WTC11 (cell line): ENCODE results near the gene SLC25A21. TPM values are rescaled to one million over a fixed set of nuclear protein-coding genes. Genes with fewer than 3 reads are reported as not detected.
"Not testable (repeated sequence)": the region's sequence is repeated elsewhere in the genome, so short reads cannot be mapped to it uniquely, and the experiment has no call there.

Source experiments
- ATAC-seq: fragments of 200-7000 bp; cut with Tn5 transposase; 2 replicates; pipeline ENCODE4 v1.10.0; 2021; ENCODE audit warnings: mild to moderate bottlenecking, moderate library complexity
- CTCF ChIA-PET: fragments of 300-600 bp; sonication (Branson Sonifier 250); formaldehyde crosslinking; loops from one replicate; lab custom pipeline; 2021; ENCODE audit warnings: antibody characterized with exemption; lab: Charles Lee
- POLR2A ChIA-PET: fragments of 350-600 bp; sonication (Branson Sonifier 250); formaldehyde crosslinking; loops from one replicate; lab custom pipeline; 2021; ENCODE audit warnings: antibody characterized with exemption; lab: Charles Lee
- DNase-seq: peaks from one replicate; pipeline ENCODE4 v3.0.0; 2021; ENCODE audit warnings: low spot score
- H3K27ac Mint-ChIP-seq: 2 replicates; pipeline ENCODE4 v1.8.0; 2021; ENCODE audit warnings: mixed read lengths
- H3K27me3 Mint-ChIP-seq: 2 replicates; pipeline ENCODE4 v1.8.0; 2021; ENCODE audit warnings: low read depth, mild to moderate bottlenecking, moderate library complexity, mixed read lengths
- H3K36me3 Mint-ChIP-seq: 2 replicates; pipeline ENCODE4 v1.8.0; 2021; ENCODE audit warnings: mixed read lengths
- H3K4me1 Mint-ChIP-seq: 2 replicates; pipeline ENCODE4 v1.8.0; 2022; ENCODE audit warnings: mixed read lengths
- H3K4me3 Mint-ChIP-seq: 2 replicates; pipeline ENCODE4 v1.8.0; 2021; ENCODE audit warnings: mild to moderate bottlenecking, moderate library complexity, mixed read lengths
- H3K9me3 Mint-ChIP-seq: 2 replicates; pipeline ENCODE4 v1.8.0; 2021; ENCODE audit warnings: mixed read lengths
- CBFB ChIP-seq: sonication (generic); formaldehyde crosslinking; IDR thresholded peaks from 2 replicates; pipeline ENCODE4 v1.8.1; 2022; ENCODE audit warnings: mild to moderate bottlenecking, low read depth, missing genetic modification reagents
- ESRRA ChIP-seq: sonication (generic); formaldehyde crosslinking; IDR thresholded peaks from 2 replicates; pipeline ENCODE4 v1.8.1; 2022; ENCODE audit warnings: mild to moderate bottlenecking, missing genetic modification reagents, borderline replicate concordance
- ETV6 ChIP-seq: sonication (generic); formaldehyde crosslinking; IDR thresholded peaks from 2 replicates; pipeline ENCODE4 v1.8.1; 2022; ENCODE audit warnings: mild to moderate bottlenecking, missing genetic modification reagents
- GABPB1 ChIP-seq: sonication (generic); formaldehyde crosslinking; IDR thresholded peaks from 2 replicates; pipeline ENCODE4 v1.8.1; 2023; ENCODE audit warnings: mild to moderate bottlenecking, missing genetic modification reagents
- HMGA2 ChIP-seq: fragments of 250-450 bp; sonication (Bioruptor Pico); IDR thresholded peaks from 2 replicates; pipeline ENCODE4 v1.4.0; 2021; ENCODE audit warnings: mild to moderate bottlenecking, moderate library complexity
- MLX ChIP-seq: sonication (generic); formaldehyde crosslinking; IDR thresholded peaks from 2 replicates; pipeline ENCODE4 v1.8.1; 2023; ENCODE audit warnings: mild to moderate bottlenecking, missing genetic modification reagents, moderate library complexity
- NFATC4 ChIP-seq: fragments of 250-450 bp; sonication (Bioruptor Pico); IDR thresholded peaks from 2 replicates; pipeline ENCODE4 v1.9.0; 2021; ENCODE audit warnings: mild to moderate bottlenecking
- NFYB ChIP-seq: sonication (generic); formaldehyde crosslinking; conservative IDR thresholded peaks from 2 replicates; pipeline ENCODE4 v1.8.0; 2022; ENCODE audit warnings: low read depth, missing genetic modification reagents
- NR1H2 ChIP-seq: sonication (generic); formaldehyde crosslinking; IDR thresholded peaks from 2 replicates; pipeline ENCODE4 v1.9.0; 2021; ENCODE audit warnings: mild to moderate bottlenecking, moderate library complexity, missing genetic modification reagents
- OVOL2 ChIP-seq: fragments of 250-450 bp; sonication (Bioruptor Pico); IDR thresholded peaks from 2 replicates; pipeline ENCODE4 v1.9.0; 2021; ENCODE audit warnings: mild to moderate bottlenecking, borderline replicate concordance
- PRDM15 ChIP-seq: sonication (generic); formaldehyde crosslinking; IDR thresholded peaks from 2 replicates; pipeline ENCODE4 v1.8.0; 2022; ENCODE audit warnings: missing genetic modification reagents
- SMAD3 ChIP-seq: sonication (generic); formaldehyde crosslinking; IDR thresholded peaks from 2 replicates; pipeline ENCODE4 v1.8.0; 2022; ENCODE audit warnings: missing genetic modification reagents, mild to moderate bottlenecking, borderline replicate concordance
- SMAD4 ChIP-seq: sonication (generic); formaldehyde crosslinking; IDR thresholded peaks from 2 replicates; pipeline ENCODE4 v1.8.0; 2022; ENCODE audit warnings: mild to moderate bottlenecking, missing genetic modification reagents
- TEAD4 ChIP-seq: sonication (generic); formaldehyde crosslinking; IDR thresholded peaks from 2 replicates; pipeline ENCODE4 v1.8.0; 2022; ENCODE audit warnings: mild to moderate bottlenecking, missing genetic modification reagents
- TP53 ChIP-seq: sonication (generic); formaldehyde crosslinking; IDR thresholded peaks from 2 replicates; pipeline ENCODE4 v1.8.1; 2023; ENCODE audit warnings: mild to moderate bottlenecking, missing genetic modification reagents
- USF1 ChIP-seq: sonication (generic); formaldehyde crosslinking; IDR thresholded peaks from 2 replicates; pipeline ENCODE4 v1.8.0; 2022; ENCODE audit warnings: mild to moderate bottlenecking, missing genetic modification reagents
- ZNF281 ChIP-seq: sonication (generic); formaldehyde crosslinking; IDR thresholded peaks from 2 replicates; pipeline ENCODE4 v1.8.0; 2023; ENCODE audit warnings: mild to moderate bottlenecking, missing genetic modification reagents
- ZNF317 ChIP-seq: sonication (generic); formaldehyde crosslinking; IDR thresholded peaks from 2 replicates; pipeline ENCODE4 v1.8.1; 2023; ENCODE audit warnings: low read depth, mild to moderate bottlenecking, moderate library complexity, missing genetic modification reagents, borderline replicate concordance
- ZNF416 ChIP-seq: fragments of 250-450 bp; sonication (Bioruptor Pico); IDR thresholded peaks from 2 replicates; pipeline ENCODE4 v1.9.0; 2021; ENCODE audit warnings: mild to moderate bottlenecking, inconsistent platforms
- ZNF671 ChIP-seq: fragments of 250-450 bp; sonication (Bioruptor Pico); IDR thresholded peaks from 2 replicates; pipeline ENCODE4 v1.8.0; 2021; ENCODE audit warnings: mild to moderate bottlenecking
- total RNA-seq: library from RNA; stranded (reverse); gene quantifications from 3 replicates; pipeline ENCODE4 v1.2.3, GENCODE V29; 2021
- TF ChIP-seq, protein P1 (sequence below): fragments of 250-450 bp; sonication (Bioruptor Pico); IDR thresholded peaks from 2 replicates; pipeline ENCODE4 v1.8.0; 2021; ENCODE audit warnings: mild to moderate bottlenecking
- TF ChIP-seq, protein P2 (sequence below): sonication (generic); formaldehyde crosslinking; IDR thresholded peaks from 2 replicates; pipeline ENCODE4 v1.8.1; 2022; ENCODE audit warnings: mild to moderate bottlenecking, moderate library complexity, missing genetic modification reagents

SLC25A21 gene
- total RNA-seq, 1 experiment from 2014 or later: 8.2 TPM

DNA sequence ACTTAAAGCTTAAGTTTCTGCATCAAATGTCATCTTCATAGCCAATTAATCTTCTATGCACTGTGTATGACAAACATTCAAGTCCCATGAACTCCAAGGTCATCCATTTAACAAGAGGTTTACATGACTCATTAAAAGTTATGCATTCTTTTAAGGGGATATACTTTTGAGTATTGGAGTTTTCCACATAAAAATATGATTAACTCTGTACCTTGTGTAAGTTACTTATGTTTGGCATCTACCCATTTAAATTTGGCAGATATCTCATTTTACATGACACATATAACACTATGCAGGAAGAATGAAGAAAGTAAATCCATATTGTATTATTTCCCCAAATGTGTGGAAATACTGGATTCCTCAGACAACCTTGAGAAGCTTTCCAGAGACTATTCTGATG is 270.5 kb downstream of the SLC25A21 start (continued):
- no peak for TF ChIP-seq USF1
- no peak for TF ChIP-seq ZNF317 (CRISPR knock-in tag)
- no peak for TF ChIP-seq NFATC4
- no peak for TF ChIP-seq ESRRA (CRISPR knock-in tag)
- TF ChIP-seq OVOL2 (CRISPR knock-in tag): no peak
- TF ChIP-seq HMGA2 (CRISPR knock-in tag): no peak

DNA sequence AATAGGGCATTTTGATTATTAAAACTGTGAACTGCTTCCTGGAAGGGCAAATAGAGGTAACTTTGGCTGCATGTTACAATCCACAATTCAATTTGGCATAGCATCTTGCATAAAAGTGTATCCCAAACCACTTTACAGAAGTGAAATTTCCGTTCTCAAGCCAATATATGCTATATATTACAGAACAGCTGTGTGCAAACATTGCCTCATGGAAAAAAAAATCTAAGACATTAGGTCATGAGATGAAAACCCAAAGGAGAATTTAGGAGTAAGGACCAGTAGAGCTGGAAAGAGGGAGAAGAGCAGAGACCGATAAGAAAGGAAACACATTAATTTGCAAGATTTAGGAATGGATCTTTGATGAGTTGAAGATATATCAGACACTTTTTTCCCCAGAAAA is 271.6 kb downstream of the SLC25A21 start:
- no peak overlapping the region for H3K27ac Mint-ChIP-seq
- no peak for ATAC-seq
- peaks cover 19% of the 10 kb centered on the region for H3K36me3 Mint-ChIP-seq
- peaks cover 37% of the 10 kb centered on the region for H3K9me3 Mint-ChIP-seq
- POLR2A ChIA-PET: no interaction called here
- no peak overlapping the region for H3K4me3 Mint-ChIP-seq
- CTCF ChIA-PET: no interaction called here
- TF ChIP-seq GABPB1: no peak
- TF ChIP-seq ZNF671: no peak
- no peak for TF ChIP-seq TP53 (CRISPR knock-in tag)
- TF ChIP-seq NFYB: no peak
- no peak for TF ChIP-seq NR1H2
- no peak for TF ChIP-seq ETV6 (CRISPR knock-in tag)
- TF ChIP-seq, protein P1, sequence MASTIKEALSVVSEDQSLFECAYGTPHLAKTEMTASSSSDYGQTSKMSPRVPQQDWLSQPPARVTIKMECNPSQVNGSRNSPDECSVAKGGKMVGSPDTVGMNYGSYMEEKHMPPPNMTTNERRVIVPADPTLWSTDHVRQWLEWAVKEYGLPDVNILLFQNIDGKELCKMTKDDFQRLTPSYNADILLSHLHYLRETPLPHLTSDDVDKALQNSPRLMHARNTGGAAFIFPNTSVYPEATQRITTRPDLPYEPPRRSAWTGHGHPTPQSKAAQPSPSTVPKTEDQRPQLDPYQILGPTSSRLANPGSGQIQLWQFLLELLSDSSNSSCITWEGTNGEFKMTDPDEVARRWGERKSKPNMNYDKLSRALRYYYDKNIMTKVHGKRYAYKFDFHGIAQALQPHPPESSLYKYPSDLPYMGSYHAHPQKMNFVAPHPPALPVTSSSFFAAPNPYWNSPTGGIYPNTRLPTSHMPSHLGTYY (CRISPR knock-in tag): no peak
- TF ChIP-seq, all 79 proteins: peak for 0
- DNase-seq: no peak
- peaks cover 3% of the 10 kb centered on the region; the same call in 1 of the 2 replicates for H3K27me3 Mint-ChIP-seq
- H3K4me1 Mint-ChIP-seq: peaks cover 5% of the 10 kb centered on the region; the same call in 1 of the 2 replicates

DNA sequence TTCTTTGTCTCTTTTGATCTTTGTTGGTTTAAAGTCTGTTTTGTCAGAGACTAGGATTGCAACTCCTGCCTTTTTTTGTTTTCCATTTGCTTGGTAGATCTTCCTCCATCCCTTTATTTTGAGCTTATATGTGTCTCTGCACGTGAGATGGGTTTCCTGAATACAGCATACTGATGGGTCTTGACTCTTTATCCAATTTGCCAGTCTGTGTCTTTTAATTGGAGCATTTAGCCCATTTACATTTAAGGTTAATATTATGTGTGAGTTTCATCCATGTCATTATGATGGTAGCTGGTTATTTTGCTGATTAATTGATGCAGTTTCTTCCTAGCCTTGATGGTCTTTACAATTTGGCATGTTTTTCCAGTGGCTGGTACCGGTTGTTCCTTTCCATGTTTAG is 276.1 kb downstream of the SLC25A21 start:
- H3K36me3 Mint-ChIP-seq: peaks cover 19% of the 10 kb centered on the region
- CTCF ChIA-PET, H3K4me1 Mint-ChIP-seq, H3K4me3 Mint-ChIP-seq, H3K27me3 Mint-ChIP-seq, DNase-seq, POLR2A ChIA-PET, H3K27ac Mint-ChIP-seq, ATAC-seq: not testable (repeated sequence)
- peaks cover 50% of the 10 kb centered on the region for H3K9me3 Mint-ChIP-seq

- Mint-ChIP-seq H3K27me3 (no peaks in the 10 kb centered on the region), H3K9me3 (peaks cover 11% of the 10 kb centered on the region), H3K36me3 (no peaks in the 10 kb centered on the region), H3K4me1 (no peaks in the 10 kb centered on the region), H3K4me3 (no peak overlapping the region), H3K27ac (no peak overlapping the region)
- ATAC-seq (no peak), DNase-seq (no peak)
- ChIA-PET CTCF (no interaction called here), POLR2A (no interaction called here)
- TF ChIP-seq NFATC4 (no peak), PRDM15 (CRISPR knock-in tag) (no peak), MLX (no peak), ZNF416 (CRISPR knock-in tag) (no peak), TEAD4 (CRISPR knock-in tag) (no peak), OVOL2 (CRISPR knock-in tag) (no peak), SMAD3 (no peak), ZNF281 (CRISPR knock-in tag) (no peak), SMAD4 (CRISPR knock-in tag) (no peak), CBFB (CRISPR knock-in tag) (no peak)
- TF ChIP-seq, protein P2, sequence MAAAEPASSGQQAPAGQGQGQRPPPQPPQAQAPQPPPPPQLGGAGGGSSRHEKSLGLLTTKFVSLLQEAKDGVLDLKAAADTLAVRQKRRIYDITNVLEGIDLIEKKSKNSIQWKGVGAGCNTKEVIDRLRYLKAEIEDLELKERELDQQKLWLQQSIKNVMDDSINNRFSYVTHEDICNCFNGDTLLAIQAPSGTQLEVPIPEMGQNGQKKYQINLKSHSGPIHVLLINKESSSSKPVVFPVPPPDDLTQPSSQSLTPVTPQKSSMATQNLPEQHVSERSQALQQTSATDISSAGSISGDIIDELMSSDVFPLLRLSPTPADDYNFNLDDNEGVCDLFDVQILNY (CRISPR knock-in tag): no peak
Measured at GRCh38 chr14:36884049-36884448, 288.4 kb downstream of the SLC25A21 start.
